ENCODE measurements around the gene CCDC57. TPM values are rescaled to one million over a fixed set of nuclear protein-coding genes. Genes with fewer than 3 reads are reported as not detected.

The CCDC57 gene
- total and polyA plus RNA-seq, 2 of the 8 experiments (the other 6 are each of a cell fraction or from before 2014, with no cell fraction given), result 8.4 to 12.9 TPM

DNA sequence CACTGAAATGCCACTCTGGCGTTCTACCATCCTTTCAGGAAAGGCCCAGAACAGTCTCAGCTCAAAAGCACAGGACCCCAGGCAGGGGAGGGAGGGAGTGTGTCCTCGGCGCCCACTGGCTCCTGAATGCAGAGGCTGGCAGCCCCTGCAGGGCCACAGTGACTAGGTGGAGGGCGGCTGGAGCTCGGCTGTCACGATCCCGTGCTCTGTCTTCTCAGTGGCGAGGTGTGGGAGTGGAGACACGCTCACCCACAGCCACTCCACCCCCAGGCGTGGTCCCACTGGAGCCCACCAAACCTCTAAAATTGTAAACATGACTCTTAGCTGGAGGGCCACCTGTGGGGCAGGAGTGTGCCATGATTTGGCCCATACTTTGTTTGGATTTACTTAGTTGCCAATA is 98.2 kb downstream of the CCDC57 start:
- Histone ChIP-seq H2BK20ac (ENCODE audit: low read length) (no peak overlapping the region), H3K27me3 (replicated peaks in 1 of 4; ENCODE audit: control insufficient read depth in 3 of 4, extremely low read depth in 1 of 4, insufficient read depth in 3 of 4, low read length in 3 of 4) (peaks cover 0 to 4% (median 0%) of the 10 kb centered on the region in 4 experiments; a peak in 2 of 7 replicates), H3K23ac (ENCODE audit: insufficient read length) (no peak overlapping the region), H2BK5ac (ENCODE audit: low read depth, low read length) (no peak overlapping the region), H2BK15ac (ENCODE audit: low read length) (no peak overlapping the region), H3K14ac (ENCODE audit: insufficient read length) (no peak overlapping the region), H3K36me3 (ENCODE audit: control insufficient read depth in 2 of 4, insufficient read depth in 4 of 4, low read length in 3 of 4) (no peaks in the 10 kb centered on the region), H3K23me2 (ENCODE audit: low read depth, low read length) (0 out of 2 replicates have a peak, but pooled peaks cover 2% of the 10 kb centered on the region), H2BK12ac (ENCODE audit: low read depth, low read length) (no peak overlapping the region), H3K4ac (replicated peaks; ENCODE audit: insufficient read length, low read depth, low read length) (no peak overlapping the region), H2BK120ac (replicated peaks; ENCODE audit: low read depth, low read length) (no peak overlapping the region), H4K91ac (replicated peaks; ENCODE audit: insufficient read length, low read length) (no peak overlapping the region), H3K79me2 (ENCODE audit: control insufficient read depth in 1 of 2, insufficient read depth in 2 of 2, low read length in 2 of 2) (no peaks in the 10 kb centered on the region), H3K4me1 (replicated peaks in 1 of 4; ENCODE audit: control insufficient read depth in 3 of 4, insufficient read depth in 4 of 4, low read length in 3 of 4) (peaks cover 0 to 8% (median 2%) of the 10 kb centered on the region in 4 experiments; a peak in 4 of 7 replicates), H3K4me3 (ENCODE audit: extremely low read depth in 1 of 4, insufficient read depth in 2 of 4, low read depth in 3 of 4, low read length in 4 of 4) (no peak overlapping the region), H3K27ac (ENCODE audit: low read depth, low read length) (no peak overlapping the region), H4K8ac (ENCODE audit: extremely low read depth, insufficient read depth, low read length) (no peak overlapping the region), H3K79me1 (ENCODE audit: low read depth, low read length) (no peaks in the 10 kb centered on the region), H3K4me2 (ENCODE audit: insufficient read depth in 1 of 2, low read depth in 2 of 2, low read length in 2 of 2) (no peak overlapping the region), H3K56ac (replicated peaks; ENCODE audit: insufficient read length, low read depth, low read length) (no peak overlapping the region), H3K18ac (ENCODE audit: extremely low read depth, low read length) (no peak overlapping the region), H3K9me3 (ENCODE audit: insufficient read depth in 2 of 2, low read depth in 1 of 2, low read length in 1 of 2) (no peaks in the 10 kb centered on the region), H2AK5ac (ENCODE audit: low read depth, low read length) (no peak overlapping the region), H3K9ac (replicated peaks in 1 of 4; ENCODE audit: extremely low read depth in 1 of 4, low read depth in 3 of 4, low read length in 3 of 4) (no peak overlapping the region), H4K5ac (ENCODE audit: insufficient read length, low read depth, low read length) (no peak overlapping the region), H2AFZ (ENCODE audit: low read length) (no peak overlapping the region), H4K20me1 (replicated peaks in 1 of 2; ENCODE audit: control insufficient read depth in 1 of 2, insufficient read depth in 2 of 2, low read length in 2 of 2) (peaks cover 3 to 6% of the 10 kb centered on the region in 2 experiments)
- ChIA-PET CTCF (ENCODE audit: partially characterized antibody) (interaction anchor here (0.7 to 10.5 kb wide), 7 partner anchors 10 to 78 kb away, joined by 3 to 61 read pairs (median 4); partner anchors contain the start of gene FASN), POLR2A (ENCODE audit: partially characterized antibody) (no interaction called here)
- no peak for FAIRE-seq
- WGBS, 2 experiments (ENCODE audit: extremely low coverage in 1 of 2, insufficient coverage in 1 of 2, insufficient read length in 1 of 2, insufficient replicate concordance in 2 of 2, low coverage in 1 of 2, low lambda C conversion rate in 2 of 2, missing lambda C conversion rate in 1 of 2), result 86% methylated on average over 9 of the region's 10 CpGs; no CpG with 5 or more reads in 1 of the 2 experiments
- DNase-seq (ENCODE audit: low read depth in 1 of 2, low spot score in 2 of 2), result no peak
- TF ChIP-seq YY1 (IDR thresholded peaks at IDR 0.05; ENCODE audit: low read depth, low read length) (no peak), ASH2L (IDR thresholded peaks at IDR 0.05; ENCODE audit: low read length) (no peak), E2F6 (IDR thresholded peaks at IDR 0.05) (no peak), CBX5 (IDR thresholded peaks at IDR 0.05; ENCODE audit: low read depth, low read length) (no peak), TEAD4 (IDR thresholded peaks at IDR 0.05; ENCODE audit: low read depth, low read length) (no peak)
- TF ChIP-seq, protein P1, sequence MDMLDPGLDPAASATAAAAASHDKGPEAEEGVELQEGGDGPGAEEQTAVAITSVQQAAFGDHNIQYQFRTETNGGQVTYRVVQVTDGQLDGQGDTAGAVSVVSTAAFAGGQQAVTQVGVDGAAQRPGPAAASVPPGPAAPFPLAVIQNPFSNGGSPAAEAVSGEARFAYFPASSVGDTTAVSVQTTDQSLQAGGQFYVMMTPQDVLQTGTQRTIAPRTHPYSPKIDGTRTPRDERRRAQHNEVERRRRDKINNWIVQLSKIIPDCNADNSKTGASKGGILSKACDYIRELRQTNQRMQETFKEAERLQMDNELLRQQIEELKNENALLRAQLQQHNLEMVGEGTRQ (IDR thresholded peaks at IDR 0.05; ENCODE audit: low read length), result no peak
- TF ChIP-seq, protein P2, sequence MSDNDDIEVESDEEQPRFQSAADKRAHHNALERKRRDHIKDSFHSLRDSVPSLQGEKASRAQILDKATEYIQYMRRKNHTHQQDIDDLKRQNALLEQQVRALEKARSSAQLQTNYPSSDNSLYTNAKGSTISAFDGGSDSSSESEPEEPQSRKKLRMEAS (IDR thresholded peaks at IDR 0.05), result no peak
